HEK293T (cell line): ENCODE results near the gene TAS2R60.

Experiments used
- SUZ12 ChIP-seq: fragments of 450-650 bp; IDR thresholded peaks from 2 replicates; pipeline ENCODE4 v1.6.1; 2016; ENCODE audit warnings: mild to moderate bottlenecking
- TARDBP ChIP-seq: fragments of 450-650 bp; IDR thresholded peaks from 2 replicates; pipeline ENCODE4 v1.6.1; 2016

DNA sequence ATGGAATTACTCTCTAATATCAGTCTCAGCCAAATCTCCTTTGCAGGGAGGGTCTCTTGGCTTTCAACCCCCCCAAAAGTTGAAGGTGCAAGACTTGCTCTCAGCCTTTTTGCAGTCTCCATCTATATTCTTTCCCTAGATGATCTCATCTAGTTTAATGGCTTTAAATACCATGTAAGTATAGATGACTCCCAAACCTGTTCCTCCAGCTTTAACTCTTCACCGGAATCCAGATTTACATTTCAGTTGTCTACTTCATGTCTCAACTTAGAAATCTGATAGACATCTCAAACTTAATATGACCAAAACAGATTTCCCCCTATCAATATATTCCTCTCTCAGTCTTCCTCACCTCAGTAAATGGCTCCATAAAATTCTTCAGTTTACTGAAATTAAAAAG, 24.5 kb downstream of the TAS2R60 start:
- no peak for TF ChIP-seq TARDBP
- no peak for TF ChIP-seq SUZ12
